HG02798 (cell line): ENCODE data around the gene PSMD13.
A peak's percentile ranks its signal among the peaks of the same experiment; 100 is the strongest.

ENCODE experiments used
- ATAC-seq: cut with Tn5 transposase; IDR thresholded peaks from one replicate; pipeline ENCODE4 v1.9.1; 2021; ENCODE audit warnings: mild to moderate bottlenecking; ENCODE audit not compliant: unreplicated experiment, poor library complexity

Gene PSMD13

GRCh38 chr11:203945-204586, 32.7 kb upstream of the PSMD13 start:
- ATAC-seq: no peak

- no peak for ATAC-seq
Observed at GRCh38 chr11:204587-205109, 32.1 kb upstream of the PSMD13 start.

- ATAC-seq: no peak
Observed at GRCh38 chr11:205221-206001, 31.4 kb upstream of the PSMD13 start.

GRCh38 chr11:206002-206384, 30.8 kb upstream of the PSMD13 start:
- ATAC-seq: no peak

GRCh38 chr11:206526-207207, 30.1 kb upstream of the PSMD13 start:
- ATAC-seq: no peak

- peak; percentile 85 for ATAC-seq
Observed at GRCh38 chr11:207208-207862, 29.4 kb upstream of the PSMD13 start, which contains the start of the genes BET1L and RIC8A. Gene BET1L (minus strand): TSS chr11:207399. CDS start chr11:207321, 78 bp downstream. Gene RIC8A (plus strand): TSS chr11:207708. CDS start chr11:208855, 1,147 bp downstream.

GRCh38 chr11:207863-208180, 29.0 kb upstream of the PSMD13 start:
- no peak for ATAC-seq

GRCh38 chr11:208181-208916, 28.4 kb upstream of the PSMD13 start:
- peak; percentile 47 for ATAC-seq

- ATAC-seq: no peak
Observed at GRCh38 chr11:208917-209260, 27.9 kb upstream of the PSMD13 start.

- no peak for ATAC-seq
Observed at GRCh38 chr11:209275-210121, 27.3 kb upstream of the PSMD13 start.

GRCh38 chr11:210122-210802, 26.5 kb upstream of the PSMD13 start:
- no peak for ATAC-seq

GRCh38 chr11:210803-211180, 26.0 kb upstream of the PSMD13 start:
- ATAC-seq: no peak

- no peak for ATAC-seq
Observed at GRCh38 chr11:211295-211694, 25.5 kb upstream of the PSMD13 start.

GRCh38 chr11:211741-212140, 25.0 kb upstream of the PSMD13 start:
- no peak for ATAC-seq

- ATAC-seq: no peak
Observed at GRCh38 chr11:212150-213100, 24.4 kb upstream of the PSMD13 start.

- no peak for ATAC-seq
Observed at GRCh38 chr11:213111-213510, 23.7 kb upstream of the PSMD13 start.

GRCh38 chr11:214083-214482, 22.7 kb upstream of the PSMD13 start:
- no peak for ATAC-seq
